ENCODE data around the gene SYNJ2.

DNA sequence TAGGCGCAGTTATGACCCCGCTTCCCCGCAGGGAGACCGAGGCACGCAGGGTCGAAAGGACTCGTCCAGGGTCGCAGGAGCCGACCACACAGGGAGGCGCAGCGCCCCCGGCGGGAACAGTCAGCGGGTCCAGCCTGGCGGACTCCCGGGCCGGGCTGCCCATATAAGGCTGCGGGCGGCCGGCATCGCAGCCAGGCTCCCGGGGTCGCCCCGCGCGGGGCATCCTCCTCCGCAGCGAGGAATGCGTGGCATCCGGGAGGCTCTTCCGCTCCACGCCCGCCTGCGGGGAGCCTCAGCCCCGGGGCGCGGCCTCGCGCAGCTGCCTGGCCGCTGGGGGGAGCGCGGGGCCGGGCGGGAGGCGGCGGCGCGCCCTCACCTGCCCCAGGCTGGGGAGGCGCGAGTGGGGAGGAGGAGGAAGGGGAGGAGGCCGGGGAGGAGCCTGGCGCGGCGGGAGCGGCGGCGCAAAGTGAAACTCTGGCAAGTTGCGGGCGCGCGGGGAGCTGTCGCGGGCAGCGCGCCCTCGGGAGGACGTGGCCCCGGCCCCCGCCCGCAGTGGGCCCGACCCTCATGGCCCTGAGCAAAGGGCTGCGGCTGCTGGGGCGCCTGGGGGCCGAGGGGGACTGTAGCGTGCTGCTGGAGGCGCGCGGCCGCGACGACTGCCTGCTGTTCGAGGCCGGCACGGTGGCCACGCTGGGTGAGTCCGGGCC, at the start of gene SYNJ2:
- TF ChIP-seq, protein P1, sequence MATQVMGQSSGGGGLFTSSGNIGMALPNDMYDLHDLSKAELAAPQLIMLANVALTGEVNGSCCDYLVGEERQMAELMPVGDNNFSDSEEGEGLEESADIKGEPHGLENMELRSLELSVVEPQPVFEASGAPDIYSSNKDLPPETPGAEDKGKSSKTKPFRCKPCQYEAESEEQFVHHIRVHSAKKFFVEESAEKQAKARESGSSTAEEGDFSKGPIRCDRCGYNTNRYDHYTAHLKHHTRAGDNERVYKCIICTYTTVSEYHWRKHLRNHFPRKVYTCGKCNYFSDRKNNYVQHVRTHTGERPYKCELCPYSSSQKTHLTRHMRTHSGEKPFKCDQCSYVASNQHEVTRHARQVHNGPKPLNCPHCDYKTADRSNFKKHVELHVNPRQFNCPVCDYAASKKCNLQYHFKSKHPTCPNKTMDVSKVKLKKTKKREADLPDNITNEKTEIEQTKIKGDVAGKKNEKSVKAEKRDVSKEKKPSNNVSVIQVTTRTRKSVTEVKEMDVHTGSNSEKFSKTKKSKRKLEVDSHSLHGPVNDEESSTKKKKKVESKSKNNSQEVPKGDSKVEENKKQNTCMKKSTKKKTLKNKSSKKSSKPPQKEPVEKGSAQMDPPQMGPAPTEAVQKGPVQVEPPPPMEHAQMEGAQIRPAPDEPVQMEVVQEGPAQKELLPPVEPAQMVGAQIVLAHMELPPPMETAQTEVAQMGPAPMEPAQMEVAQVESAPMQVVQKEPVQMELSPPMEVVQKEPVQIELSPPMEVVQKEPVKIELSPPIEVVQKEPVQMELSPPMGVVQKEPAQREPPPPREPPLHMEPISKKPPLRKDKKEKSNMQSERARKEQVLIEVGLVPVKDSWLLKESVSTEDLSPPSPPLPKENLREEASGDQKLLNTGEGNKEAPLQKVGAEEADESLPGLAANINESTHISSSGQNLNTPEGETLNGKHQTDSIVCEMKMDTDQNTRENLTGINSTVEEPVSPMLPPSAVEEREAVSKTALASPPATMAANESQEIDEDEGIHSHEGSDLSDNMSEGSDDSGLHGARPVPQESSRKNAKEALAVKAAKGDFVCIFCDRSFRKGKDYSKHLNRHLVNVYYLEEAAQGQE (IDR thresholded peaks at IDR 0.05; ENCODE audit: low read depth) = no peak
- TF ChIP-seq FOXM1 (IDR thresholded peaks at IDR 0.05; ENCODE audit: borderline replicate concordance, low read depth) (no peak), RAD21 (IDR thresholded peaks at IDR 0.05; ENCODE audit: low read depth) (peak; percentile 36; the same call in 1 of the 2 replicates), EP300 (IDR thresholded peaks at IDR 0.05; ENCODE audit: borderline replicate concordance) (peak; percentile 43; the same call in 1 of the 2 replicates), TAF1 (IDR thresholded peaks at IDR 0.05; ENCODE audit: low read depth) (no peak; the same call in 1 of the 2 replicates), EGR1 (IDR thresholded peaks at IDR 0.05) (peak; percentile 82), YY1 (IDR thresholded peaks at IDR 0.05; ENCODE audit: low read depth) (0 out of 2 replicates have a peak, but pooled peaks have one; percentile 8), TCF12 (IDR thresholded peaks at IDR 0.05; ENCODE audit: low read depth) (peak; percentile 51; the same call in 1 of the 2 replicates), CREB1 (IDR thresholded peaks at IDR 0.05; ENCODE audit: low read depth) (no peak), CEBPB (IDR thresholded peaks at IDR 0.05) (no peak), ZBTB7A (IDR thresholded peaks at IDR 0.05; ENCODE audit: low read depth) (peak; percentile 44; the same call in 1 of the 2 replicates)
- TF ChIP-seq, protein P2, sequence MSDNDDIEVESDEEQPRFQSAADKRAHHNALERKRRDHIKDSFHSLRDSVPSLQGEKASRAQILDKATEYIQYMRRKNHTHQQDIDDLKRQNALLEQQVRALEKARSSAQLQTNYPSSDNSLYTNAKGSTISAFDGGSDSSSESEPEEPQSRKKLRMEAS (IDR thresholded peaks at IDR 0.05) = peak; percentile 74
- TF ChIP-seq, protein P3, sequence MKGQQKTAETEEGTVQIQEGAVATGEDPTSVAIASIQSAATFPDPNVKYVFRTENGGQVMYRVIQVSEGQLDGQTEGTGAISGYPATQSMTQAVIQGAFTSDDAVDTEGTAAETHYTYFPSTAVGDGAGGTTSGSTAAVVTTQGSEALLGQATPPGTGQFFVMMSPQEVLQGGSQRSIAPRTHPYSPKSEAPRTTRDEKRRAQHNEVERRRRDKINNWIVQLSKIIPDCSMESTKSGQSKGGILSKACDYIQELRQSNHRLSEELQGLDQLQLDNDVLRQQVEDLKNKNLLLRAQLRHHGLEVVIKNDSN (IDR thresholded peaks at IDR 0.05) = no peak

All from Ishikawa (cell line).